Endodermal cell (in vitro differentiated cells): ENCODE measurements around the gene KCNJ10. TPM values are rescaled to one million over a fixed set of nuclear protein-coding genes. Genes with fewer than 3 reads are reported as not detected.

ENCODE experiments used
- DNase-seq: peaks from one replicate; pipeline ENCODE4 v3.0.0-alpha.2; 2017
- H3K27ac ChIP-seq: 2 replicates; pipeline ENCODE4 v1.5.1; 2013; ENCODE audit warnings: mild to moderate bottlenecking, low read depth, low read length, moderate library complexity
- H3K27me3 ChIP-seq: 2 replicates; pipeline ENCODE4 v1.6.1; 2013; ENCODE audit warnings: mild to moderate bottlenecking, low read length, moderate library complexity; ENCODE audit not compliant: insufficient read depth, control insufficient read depth, poor library complexity, severe bottlenecking
- H3K36me3 ChIP-seq: 2 replicates; pipeline ENCODE4 v1.7.0; 2013; ENCODE audit warnings: mild to moderate bottlenecking, low read length, moderate library complexity; ENCODE audit not compliant: control insufficient read depth, insufficient read depth
- H3K4me1 ChIP-seq: one replicate; pipeline ENCODE4 v1.7.0; 2013; ENCODE audit warnings: low read length; ENCODE audit not compliant: control insufficient read depth, insufficient read depth
- H3K4me3 ChIP-seq: 2 replicates; pipeline ENCODE4 v1.5.1; 2013; ENCODE audit warnings: mild to moderate bottlenecking, low read length, moderate library complexity
- H3K9ac ChIP-seq: 2 replicates; pipeline ENCODE4 v1.6.1; 2013; ENCODE audit warnings: mild to moderate bottlenecking, low read length, moderate library complexity; ENCODE audit not compliant: poor library complexity, severe bottlenecking; ENCODE audit errors: extremely low read depth
- H3K9me3 ChIP-seq: 2 replicates; pipeline ENCODE4 v1.6.1; 2013; ENCODE audit warnings: mild to moderate bottlenecking, low read length, moderate library complexity; ENCODE audit not compliant: control insufficient read depth
- H3K27ac Mint-ChIP-seq: 2 replicates; pipeline ENCODE4 v1.8.0; 2020; ENCODE audit warnings: mixed read lengths
- H3K27me3 Mint-ChIP-seq: 2 replicates; pipeline ENCODE4 v1.8.0; 2021; ENCODE audit warnings: mild to moderate bottlenecking, mixed read lengths; ENCODE audit not compliant: insufficient read depth
- H3K36me3 Mint-ChIP-seq: 2 replicates; pipeline ENCODE4 v1.8.0; 2020; ENCODE audit warnings: low read depth, mixed read lengths
- H3K4me1 Mint-ChIP-seq: 2 replicates; pipeline ENCODE4 v1.8.0; 2020; ENCODE audit warnings: mixed read lengths
- H3K4me3 Mint-ChIP-seq: 2 replicates; pipeline ENCODE4 v1.8.0; 2020; ENCODE audit warnings: mild to moderate bottlenecking, moderate library complexity, mixed read lengths
- H3K9me3 Mint-ChIP-seq: 2 replicates; pipeline ENCODE4 v1.8.0; 2020; ENCODE audit warnings: mild to moderate bottlenecking, mixed read lengths
- WGBS, 2 experiments: methylation state at CpG; one replicate each; pipeline versions ENCODE4 v1.1.5 to v1.1.7; 2013; ENCODE audit warnings: missing lambda C conversion rate in 2 of 2, mixed read lengths in 1 of 2; ENCODE audit not compliant: insufficient coverage in 1 of 2, insufficient read length in 1 of 2; 5-methylcytosine and 5-hydroxymethylcytosine counted together
- total RNA-seq, 2 donors: library from RNA; stranded (reverse); fragmentation: NEBNext Ultra II Directional in 1 of 2; extraction: Animal tissue kit (Norgen Biotek cat#: 25700) in 1 of 2; gene quantifications; 2 replicates in 1 of 2; 3 replicates in 1 of 2; pipeline ENCODE4 v1.2.1, GENCODE V29; 2021
- TF ChIP-seq, protein P1 (sequence below): fragments of 200-600 bp; sonication (generic); conservative IDR thresholded peaks from 2 replicates; pipeline ENCODE4 v1.5.0; 2021; ENCODE audit warnings: antibody characterized with exemption, mild to moderate bottlenecking

Gene KCNJ10
- total RNA-seq, 2 donors from 2014 or later: 0.26 TPM; not detected in 1

DNA sequence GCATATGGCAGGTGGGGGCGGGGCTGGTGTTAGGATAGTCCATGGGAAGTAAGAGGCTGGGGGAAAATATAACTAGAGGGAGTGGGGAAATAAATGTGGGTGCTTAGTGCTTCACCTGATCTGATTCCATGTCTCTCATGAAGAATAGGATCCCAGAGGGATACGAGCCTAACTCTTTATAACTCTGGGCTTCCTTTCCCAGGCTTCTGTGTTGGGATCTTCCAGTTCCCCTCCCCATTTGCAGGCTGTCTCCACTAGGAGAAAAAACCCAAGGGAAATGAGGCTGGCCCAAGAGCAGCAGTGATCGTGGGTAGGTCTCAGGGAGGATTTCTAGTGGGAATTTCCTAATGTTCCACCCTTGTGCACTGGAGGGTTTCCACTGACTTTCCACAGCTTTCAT, 13.0 kb upstream of the KCNJ10 start:
- TF ChIP-seq, protein P1, sequence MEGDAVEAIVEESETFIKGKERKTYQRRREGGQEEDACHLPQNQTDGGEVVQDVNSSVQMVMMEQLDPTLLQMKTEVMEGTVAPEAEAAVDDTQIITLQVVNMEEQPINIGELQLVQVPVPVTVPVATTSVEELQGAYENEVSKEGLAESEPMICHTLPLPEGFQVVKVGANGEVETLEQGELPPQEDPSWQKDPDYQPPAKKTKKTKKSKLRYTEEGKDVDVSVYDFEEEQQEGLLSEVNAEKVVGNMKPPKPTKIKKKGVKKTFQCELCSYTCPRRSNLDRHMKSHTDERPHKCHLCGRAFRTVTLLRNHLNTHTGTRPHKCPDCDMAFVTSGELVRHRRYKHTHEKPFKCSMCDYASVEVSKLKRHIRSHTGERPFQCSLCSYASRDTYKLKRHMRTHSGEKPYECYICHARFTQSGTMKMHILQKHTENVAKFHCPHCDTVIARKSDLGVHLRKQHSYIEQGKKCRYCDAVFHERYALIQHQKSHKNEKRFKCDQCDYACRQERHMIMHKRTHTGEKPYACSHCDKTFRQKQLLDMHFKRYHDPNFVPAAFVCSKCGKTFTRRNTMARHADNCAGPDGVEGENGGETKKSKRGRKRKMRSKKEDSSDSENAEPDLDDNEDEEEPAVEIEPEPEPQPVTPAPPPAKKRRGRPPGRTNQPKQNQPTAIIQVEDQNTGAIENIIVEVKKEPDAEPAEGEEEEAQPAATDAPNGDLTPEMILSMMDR: no peak
- no peaks in the 10 kb centered on the region for H3K9me3 ChIP-seq
- no peaks in the 10 kb centered on the region for H3K4me1 Mint-ChIP-seq
- no peaks in the 10 kb centered on the region for H3K4me1 ChIP-seq
- H3K9me3 Mint-ChIP-seq: no peaks in the 10 kb centered on the region
- 62 to 82% methylated on average over 2 to 3 of the region's 3 CpGs for WGBS, 2 experiments
- peaks cover 77% of the 10 kb centered on the region for H3K27me3 ChIP-seq
- H3K36me3 ChIP-seq: no peaks in the 10 kb centered on the region
- DNase-seq: no peak
- H3K27ac Mint-ChIP-seq: no peak overlapping the region
- H3K27ac ChIP-seq: no peak overlapping the region
- peaks cover 1% of the 10 kb centered on the region for H3K36me3 Mint-ChIP-seq
- H3K4me3 ChIP-seq: no peak overlapping the region
- H3K27me3 Mint-ChIP-seq: peaks cover 86% of the 10 kb centered on the region
- no peak overlapping the region for H3K9ac ChIP-seq
- no peak overlapping the region for H3K4me3 Mint-ChIP-seq

DNA sequence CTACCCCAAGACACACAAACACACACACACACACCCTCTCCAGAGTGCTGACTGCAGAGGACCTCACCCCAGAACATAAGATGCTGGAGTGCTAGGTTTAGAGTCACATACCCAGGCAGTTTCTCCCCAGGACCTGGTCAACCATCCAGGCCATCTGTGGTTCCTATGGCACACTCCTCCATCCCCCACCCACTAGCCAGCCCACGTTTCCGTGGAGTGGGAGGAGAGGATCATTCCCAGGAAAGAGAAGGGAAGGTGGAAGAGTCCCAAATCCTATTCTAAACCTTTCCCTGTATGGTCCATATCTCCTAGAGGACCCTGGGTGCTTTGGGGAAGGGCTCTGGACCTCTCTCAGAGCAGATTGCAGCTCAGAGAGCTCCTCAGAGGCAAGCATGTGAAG, 12.5 kb upstream of the KCNJ10 start:
- H3K27ac Mint-ChIP-seq: no peak overlapping the region
- 60% methylated on average over 2 of the region's 2 CpGs; no CpG with 5 or more reads in 1 of the 2 experiments for WGBS, 2 experiments
- Histone ChIP-seq H3K27ac (no peak overlapping the region), H3K27me3 (peaks cover 77% of the 10 kb centered on the region), H3K4me3 (no peak overlapping the region), H3K9me3 (no peaks in the 10 kb centered on the region), H3K36me3 (no peaks in the 10 kb centered on the region), H3K9ac (no peak overlapping the region), H3K4me1 (no peaks in the 10 kb centered on the region)
- no peaks in the 10 kb centered on the region for H3K4me1 Mint-ChIP-seq
- TF ChIP-seq, protein P1: no peak
- H3K36me3 Mint-ChIP-seq: no peaks in the 10 kb centered on the region
- H3K27me3 Mint-ChIP-seq: peaks cover 87% of the 10 kb centered on the region
- no peak overlapping the region for H3K4me3 Mint-ChIP-seq
- no peak for DNase-seq
- no peaks in the 10 kb centered on the region for H3K9me3 Mint-ChIP-seq

DNA sequence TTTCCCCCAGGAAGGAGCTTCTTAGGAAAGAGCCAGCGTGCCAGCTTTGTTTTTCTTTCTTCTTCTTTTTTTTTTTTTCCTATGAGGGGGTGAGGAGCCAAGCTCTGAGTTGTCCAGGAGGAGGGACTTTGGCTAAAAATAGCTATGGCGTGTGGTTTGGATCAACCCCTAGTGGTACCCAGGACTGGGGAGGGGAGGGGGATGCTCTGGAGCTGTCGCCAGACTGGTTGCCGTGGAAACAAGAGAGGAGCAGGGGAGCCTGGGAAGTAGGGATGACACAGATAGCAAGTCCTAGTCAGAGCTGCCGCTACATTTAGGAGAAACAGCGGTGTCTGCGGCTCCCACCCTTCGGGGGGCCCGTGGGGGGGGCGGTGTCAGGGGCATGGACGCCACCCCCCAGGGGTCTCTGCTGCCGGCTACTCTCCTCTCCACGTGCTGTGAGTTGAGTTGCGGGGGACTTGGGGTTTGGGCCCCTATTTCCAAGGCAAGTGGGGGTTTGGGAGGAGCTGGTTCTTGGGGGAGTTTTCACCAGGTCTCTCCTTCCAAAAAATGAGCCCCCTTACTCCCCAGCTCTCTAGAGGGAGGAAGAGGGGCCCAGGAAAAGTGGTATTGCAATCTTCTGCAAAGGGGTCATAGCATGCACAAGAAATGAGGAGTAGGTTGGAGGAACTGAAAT, 11.4 kb upstream of the KCNJ10 start, which contains the start of gene KCNJ9:
KCNJ9 (plus strand) TSS at position 278 of the 676 bp plus-strand sequence. CDS start 2,493 bp downstream, outside the sequence.
- no peak within 1 kb of the TSS for H3K4me3 Mint-ChIP-seq
- H3K36me3 ChIP-seq: no peaks in the 10 kb centered on the region
- H3K36me3 Mint-ChIP-seq: no peaks in the 10 kb centered on the region
- no peak within 1 kb of the TSS for H3K4me3 ChIP-seq
- H3K4me1 ChIP-seq: no peaks in the 10 kb centered on the region
- WGBS, 2 experiments: 34 to 36% methylated on average over 6 to 14 of the region's 14 CpGs
- no peaks in the 10 kb centered on the region for H3K9me3 Mint-ChIP-seq
- H3K4me1 Mint-ChIP-seq: no peaks in the 10 kb centered on the region
- H3K9ac ChIP-seq: no peak within 1 kb of the TSS
- no peak within 1 kb of the TSS for H3K27ac ChIP-seq
- no peaks in the 10 kb centered on the region for H3K9me3 ChIP-seq
- peak; percentile 71 for DNase-seq
- TF ChIP-seq, protein P1: no peak
- H3K27ac Mint-ChIP-seq: no peak within 1 kb of the TSS
- H3K27me3 Mint-ChIP-seq: peaks cover 88% of the 10 kb centered on the region
- peaks cover 68% of the 10 kb centered on the region for H3K27me3 ChIP-seq
